Stimulated activated CD4-positive, alpha-beta T cell treated with anti-CD3 and anti-CD28 coated beads, TNF-alpha, amount 100 ng/mL, for 48 hours (primary cell): Measurements from ENCODE around the gene WDFY3.

Source experiments
- DNase-seq, 3 donors: peaks; one replicate each; pipeline ENCODE4 v3.0.0-alpha.2; 2020; ENCODE audit warnings: low read depth in 3 of 3

Gene WDFY3

GRCh38 chr4:84622959-84623358, 343.5 kb downstream of the WDFY3 start:
- no peak for DNase-seq
